Measurements from ENCODE around the gene COQ8A.

The COQ8A gene

DNA sequence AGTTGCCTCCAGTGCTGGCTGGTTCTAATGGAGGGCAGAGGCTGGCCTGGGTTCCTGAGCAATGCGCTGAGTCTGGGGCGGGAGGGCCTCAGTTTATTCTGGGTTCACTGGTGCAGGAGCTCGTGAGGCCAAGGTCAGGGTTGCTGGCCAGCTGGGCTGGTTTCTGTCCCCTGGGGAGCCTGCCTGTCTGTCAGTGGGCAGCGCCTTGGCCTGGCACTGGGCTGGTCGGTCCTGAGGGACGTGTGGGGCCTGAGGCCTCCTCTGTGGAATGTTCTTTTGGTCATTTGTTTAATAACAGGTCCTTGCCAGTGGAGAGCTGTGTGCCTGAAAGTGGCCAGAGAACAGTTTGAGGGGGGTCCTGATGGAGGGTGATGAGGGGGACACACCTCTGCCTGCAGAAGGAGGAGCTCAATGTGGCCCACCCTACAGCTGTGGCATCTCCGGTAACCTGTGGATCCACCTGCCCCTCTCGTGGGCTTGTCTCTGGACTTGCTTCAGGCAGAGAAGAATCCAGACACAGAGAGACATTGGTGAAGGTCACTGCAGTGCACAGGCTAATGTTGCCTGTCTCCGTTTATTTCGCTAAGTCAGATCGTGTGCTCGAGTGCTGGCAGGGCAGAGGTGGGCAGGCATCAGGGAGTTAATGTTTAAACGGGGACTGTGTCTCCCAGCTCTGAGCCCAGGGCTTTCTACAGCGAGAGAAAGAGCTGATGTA lies 34.6 kb downstream of the COQ8A start:
- DNase-seq (ENCODE audit: low read depth) = no peak

DNA sequence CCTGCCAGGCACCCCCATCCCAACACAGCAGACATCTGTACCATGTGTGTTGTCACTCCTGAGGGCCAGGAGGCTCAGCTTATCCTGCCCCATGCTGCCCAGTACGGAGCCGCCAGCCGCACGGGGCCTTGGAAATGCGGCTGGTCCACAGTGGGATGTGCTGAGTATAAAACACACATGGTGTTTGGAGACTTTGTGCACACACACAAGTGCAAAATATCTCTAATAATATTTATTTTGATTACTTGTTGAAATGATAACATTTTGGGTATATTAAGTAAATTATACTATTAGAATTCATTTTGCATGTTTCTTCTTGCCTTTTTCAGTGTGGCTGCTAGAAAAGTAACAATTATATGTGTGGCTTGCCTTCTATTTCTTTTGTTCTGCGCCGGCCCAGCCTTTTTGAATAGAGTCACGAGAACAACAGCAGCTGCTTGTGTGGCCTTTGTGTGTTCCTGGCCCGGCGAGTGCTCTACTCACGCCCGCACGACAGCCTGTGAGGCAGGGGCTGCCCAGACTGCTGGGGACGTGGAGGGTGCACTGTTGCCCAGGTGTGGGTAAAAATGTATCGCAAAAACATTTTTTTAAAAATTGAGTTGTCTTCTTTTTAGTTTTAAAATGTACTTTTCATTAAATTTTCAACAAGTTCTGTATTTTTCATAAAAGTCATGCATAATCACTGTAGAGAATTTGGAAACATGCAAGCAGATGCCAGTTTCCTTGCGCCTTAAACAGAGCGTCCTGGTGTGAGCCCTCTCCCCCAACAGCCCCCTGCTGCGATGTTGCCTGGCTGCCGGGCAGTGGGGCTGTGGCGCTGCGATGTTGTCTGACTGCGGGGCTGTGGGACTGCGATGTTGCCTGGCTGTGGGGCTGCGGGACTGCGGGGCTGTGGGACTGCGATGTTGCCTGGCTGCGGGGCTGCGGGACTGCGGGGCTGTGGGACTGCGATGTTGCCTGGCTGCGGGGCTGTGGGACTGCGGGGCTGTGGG lies 35.5 kb downstream of the COQ8A start:
- DNase-seq (ENCODE audit: low read depth) = no peak

DNA sequence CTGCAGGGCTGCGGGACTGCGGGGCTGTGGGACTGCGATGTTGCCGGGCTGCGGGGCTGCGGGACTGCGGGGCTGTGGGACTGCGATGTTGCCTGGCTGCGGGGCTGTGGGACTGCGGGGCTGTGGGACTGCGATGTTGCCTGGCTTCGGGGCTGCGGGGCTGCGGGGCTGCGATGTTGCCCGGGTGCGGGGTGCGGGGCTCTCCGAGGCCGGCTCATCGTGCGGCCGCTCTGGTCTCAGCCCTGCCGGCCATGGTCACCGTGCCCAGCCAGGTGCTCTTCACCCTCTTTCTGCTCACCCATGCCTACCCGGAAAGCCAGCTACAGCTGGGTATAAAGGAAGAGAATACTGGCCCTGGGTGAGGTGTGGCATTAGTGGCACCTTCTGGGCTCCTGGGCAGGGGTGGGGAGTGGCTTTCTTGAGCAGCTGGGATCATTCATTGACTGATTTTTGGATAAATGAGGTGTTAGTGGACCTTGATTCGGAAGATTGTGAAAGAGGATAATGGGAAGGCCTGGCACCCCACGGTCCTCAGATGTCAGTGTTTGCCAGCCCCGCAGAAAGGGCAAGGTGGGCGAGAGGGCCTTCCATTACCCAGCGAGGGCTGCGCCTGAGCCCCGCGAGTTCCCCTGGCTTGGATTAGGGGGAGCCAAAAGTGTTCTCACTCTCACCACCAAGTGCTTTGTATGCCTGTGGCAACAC lies 36.3 kb downstream of the COQ8A start:
- no peak for DNase-seq (ENCODE audit: low read depth)

DNA sequence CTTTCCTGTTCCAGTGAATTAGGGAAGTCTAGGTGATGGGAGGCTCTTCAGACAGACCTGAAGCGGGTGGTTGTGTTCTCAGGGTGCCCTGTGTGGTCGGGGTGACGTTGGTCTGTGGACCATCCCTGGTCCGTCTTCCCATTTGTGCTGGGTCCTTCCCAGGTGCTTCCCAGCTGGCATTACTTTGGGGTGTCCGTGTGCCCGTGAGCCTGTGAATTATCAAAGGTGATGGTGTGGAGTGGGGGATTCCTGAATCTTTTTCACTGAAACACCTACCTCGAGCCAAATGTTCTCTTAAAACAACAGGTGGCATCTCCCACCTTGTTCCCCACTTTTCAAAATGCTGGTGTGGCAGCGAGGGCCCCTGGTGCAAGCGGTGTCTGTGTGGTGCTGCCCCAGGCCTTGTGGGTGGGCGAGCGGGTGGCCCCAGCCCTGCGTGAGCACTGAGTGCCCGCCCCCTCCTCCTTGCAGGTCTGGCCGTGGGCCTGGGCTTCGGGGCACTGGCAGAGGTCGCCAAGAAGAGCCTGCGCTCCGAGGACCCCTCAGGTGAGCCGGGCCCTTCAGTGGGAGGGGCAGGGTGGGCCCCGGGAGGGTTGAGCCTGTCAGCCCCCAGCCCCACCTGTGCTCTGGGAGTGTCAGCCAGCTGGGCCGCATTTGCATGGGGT lies 37.0 kb downstream of the COQ8A start:
- no peak for DNase-seq (ENCODE audit: low read depth)

DNA sequence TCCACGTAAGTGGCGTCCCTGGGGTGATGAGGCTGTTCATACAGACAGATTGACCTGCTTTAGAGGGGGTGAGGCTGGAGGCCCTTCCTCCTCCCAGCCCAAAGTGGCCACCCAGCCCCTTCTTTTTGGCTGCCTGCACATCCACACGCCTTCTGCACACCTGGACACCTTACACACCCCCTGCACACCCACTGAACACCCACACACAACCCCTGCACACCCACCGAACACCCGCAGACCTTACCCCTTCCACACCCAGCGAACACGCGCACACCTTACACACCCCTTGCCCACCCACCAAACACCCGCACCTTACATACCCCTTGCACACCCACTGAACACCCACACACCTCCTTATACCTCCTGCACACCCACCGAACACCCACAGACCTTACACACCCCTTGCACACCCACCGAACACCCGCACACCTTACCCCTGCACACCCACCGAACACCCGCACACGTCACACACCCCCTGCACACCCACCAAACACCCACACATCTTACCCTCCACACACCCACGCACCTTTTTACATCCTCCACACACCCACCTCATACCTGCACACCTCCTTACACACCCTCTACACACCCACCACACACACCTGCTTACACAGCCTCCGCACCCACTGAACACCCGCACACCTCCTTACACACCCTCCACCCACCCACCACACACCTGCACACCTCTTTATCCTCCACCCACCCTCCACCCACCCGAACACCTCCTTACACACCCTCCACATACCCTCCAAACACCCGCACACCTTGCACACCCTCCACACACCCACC lies 37.7 kb downstream of the COQ8A start:
- no peak for DNase-seq (ENCODE audit: low read depth)

DNA sequence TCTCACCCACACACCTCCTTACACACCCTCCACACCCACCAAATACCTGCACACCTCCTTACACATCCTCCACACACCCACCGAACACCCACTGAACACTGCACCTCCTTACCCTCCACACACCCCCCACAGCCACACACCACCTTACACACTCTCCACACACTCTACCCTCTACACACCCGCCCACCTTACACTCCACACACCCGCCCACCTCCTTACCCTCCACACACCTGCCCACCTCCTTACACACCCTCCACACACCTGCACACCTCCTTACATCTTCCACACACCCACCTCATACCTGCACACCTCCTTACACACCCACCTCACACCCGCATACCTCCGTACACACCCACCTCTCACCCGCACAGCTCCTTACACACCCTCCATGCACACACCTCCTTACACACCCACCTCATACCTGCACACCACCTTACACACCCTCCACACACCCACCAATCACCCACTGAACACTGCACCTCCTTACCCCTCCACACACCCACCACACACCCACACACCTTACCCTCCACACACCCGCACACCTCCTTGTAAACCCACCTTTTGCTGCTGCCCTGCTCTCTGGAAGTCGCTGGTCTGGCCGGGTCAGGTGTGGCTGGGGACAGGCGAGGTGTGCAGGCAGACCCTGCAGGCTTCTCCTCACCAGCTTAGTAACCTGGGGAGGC lies 38.5 kb downstream of the COQ8A start:
- no peak for DNase-seq (ENCODE audit: low read depth)

DNA sequence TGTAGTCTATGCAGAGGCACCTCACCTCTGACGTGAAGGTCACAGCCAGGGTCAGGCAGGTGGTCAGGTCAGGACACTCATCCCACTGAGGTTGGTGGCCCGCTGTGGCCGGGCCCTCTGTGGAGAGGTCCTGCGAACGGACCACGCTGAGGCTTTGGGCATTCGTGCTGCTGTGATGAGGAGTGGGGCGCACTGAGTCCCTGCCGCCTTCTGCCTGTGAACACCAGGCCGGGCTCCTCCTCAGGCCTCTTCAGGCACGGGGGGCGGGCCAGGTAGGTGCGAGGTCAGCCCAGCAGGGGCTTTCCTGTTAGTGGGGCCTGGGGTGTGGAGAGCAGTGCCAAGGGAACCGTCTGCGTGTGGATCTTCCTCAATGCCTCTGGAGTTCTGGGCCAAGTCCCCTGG lies 39.0 kb downstream of the COQ8A start:
- DNase-seq (ENCODE audit: low read depth) = no peak

DNA sequence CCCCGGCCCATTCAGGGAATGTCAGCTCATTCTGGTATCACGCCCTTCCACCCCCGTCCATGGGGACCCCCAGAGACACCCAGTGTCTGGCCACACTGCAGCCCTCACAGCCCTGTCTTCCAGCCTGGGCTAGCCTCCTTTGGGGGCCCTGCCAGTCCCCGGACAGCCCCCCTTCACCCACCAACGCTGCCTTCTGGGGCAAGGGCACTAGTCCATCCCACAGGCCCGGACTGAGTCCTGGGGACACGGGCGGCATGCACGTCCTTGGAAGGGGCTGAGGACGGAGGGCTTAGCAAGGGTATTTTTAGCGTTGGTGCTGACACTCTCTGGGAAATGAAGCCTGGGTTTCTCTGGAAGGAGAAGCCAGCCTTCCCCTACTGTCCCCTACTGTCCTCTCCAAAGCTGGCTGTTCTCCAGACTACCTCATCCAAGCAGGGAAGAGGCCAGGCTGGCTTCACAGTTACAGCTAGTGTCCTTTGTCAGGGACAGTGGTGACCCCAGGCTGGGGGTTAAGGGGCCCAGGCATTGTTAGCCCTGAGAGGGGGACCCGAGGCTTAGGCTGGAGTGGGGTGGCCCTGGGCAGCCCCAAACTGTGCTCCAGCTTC lies 39.5 kb downstream of the COQ8A start:
- DNase-seq (ENCODE audit: low read depth) = no peak

DNA sequence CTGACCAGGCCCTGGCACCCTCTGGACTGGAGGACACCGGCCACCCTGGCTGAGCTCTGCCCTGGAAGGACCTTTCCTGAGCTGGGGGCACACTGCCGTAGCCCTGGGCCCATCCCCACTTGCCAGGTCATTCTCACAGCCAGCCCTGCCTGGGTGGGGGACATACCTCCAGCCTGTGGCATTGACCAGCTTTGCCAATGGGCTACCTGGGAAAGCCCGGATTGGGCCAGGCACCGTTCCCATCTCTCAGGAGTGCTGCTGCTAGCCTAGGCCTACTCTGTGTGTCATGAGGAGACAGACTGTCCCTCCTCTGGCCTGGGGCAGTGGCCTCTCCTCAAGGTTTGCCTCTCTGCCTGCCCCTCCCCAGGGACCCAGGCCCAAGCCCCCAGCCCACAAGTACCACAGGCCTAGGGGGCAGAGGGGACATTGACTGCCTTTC lies 40.0 kb downstream of the COQ8A start:
- no peak for DNase-seq (ENCODE audit: low read depth)

DNA sequence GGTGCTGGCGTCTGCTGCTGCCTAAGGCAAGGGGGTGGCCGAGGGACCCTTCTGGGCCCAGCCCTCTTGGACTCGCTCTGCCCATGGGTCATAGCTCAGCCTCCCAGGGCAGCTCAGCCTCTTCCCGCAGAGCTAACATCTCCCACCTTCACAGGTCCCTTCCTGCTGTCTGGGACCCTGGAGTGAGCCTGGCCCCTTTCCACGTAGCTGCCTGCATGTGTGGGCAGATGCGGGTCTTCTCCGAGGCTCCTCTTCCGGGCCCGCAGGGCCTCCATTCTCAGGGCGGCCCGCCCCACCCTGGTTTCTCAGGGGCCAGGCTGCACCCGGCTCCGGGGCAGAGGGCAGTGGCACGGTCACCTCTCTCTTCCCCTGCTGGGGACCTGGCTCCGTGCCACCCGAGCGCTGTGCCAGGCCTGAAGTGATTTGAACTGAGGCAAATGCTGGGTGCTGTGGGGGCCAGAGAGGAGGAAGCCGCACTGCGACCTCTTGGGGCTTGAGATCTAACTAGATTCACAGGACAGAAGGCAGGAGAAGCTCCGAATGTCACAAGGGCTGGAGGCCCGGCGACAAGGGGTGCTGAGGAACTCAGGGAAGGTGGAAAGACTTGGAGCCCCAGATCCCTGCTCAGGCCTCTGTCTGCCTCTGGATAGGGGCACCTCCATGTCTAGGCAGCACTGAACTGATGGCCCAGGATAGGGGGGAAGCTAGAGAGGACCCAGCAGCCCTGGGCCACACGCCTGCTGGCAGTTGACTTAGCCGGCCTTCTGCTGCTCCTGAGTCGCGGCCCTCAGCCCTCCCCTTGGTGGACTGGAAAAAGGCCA lies 40.7 kb downstream of the COQ8A start:
- no peak for DNase-seq (ENCODE audit: low read depth)

DNA sequence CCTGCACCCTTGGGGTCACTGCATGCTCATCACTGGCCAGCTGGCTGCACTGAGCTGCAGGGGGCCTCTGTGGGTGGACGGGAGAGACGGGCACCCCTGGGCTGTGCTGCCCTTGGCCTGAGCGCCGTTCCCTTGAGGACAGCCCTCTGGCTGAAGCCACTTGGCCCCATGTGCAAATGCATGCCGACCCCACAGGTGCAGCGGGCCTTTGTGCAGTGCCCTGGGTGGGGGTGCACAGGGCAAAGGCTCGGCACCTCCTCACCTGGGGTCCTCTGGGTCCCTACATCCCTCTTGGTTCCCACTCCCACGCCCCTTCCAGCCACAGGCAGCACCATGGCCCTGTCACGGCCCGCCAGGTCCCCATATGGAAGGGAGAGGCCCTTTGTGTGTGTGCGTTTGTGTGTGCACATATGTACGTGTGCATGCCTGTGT lies 41.3 kb downstream of the COQ8A start:
- no peak for DNase-seq (ENCODE audit: low read depth)

DNA sequence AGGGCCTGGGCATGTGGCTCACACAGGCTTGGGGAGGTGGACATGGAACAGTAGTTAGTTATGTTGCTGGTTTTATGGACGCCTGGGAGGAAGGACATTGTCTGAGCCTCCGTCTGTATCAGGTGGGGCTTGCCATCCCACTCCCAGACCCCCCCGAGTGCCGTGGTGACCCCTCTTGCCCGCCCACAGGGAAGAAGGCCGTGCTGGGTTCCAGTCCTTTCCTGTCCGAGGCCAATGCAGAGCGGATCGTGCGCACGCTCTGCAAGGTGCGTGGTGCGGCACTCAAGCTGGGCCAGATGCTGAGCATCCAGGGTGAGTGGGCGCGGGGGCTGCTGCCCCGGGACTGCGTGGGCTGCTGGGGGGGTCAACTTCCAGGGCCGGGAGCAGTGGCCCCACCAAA lies 41.7 kb downstream of the COQ8A start:
- DNase-seq (ENCODE audit: low read depth) = no peak

DNA sequence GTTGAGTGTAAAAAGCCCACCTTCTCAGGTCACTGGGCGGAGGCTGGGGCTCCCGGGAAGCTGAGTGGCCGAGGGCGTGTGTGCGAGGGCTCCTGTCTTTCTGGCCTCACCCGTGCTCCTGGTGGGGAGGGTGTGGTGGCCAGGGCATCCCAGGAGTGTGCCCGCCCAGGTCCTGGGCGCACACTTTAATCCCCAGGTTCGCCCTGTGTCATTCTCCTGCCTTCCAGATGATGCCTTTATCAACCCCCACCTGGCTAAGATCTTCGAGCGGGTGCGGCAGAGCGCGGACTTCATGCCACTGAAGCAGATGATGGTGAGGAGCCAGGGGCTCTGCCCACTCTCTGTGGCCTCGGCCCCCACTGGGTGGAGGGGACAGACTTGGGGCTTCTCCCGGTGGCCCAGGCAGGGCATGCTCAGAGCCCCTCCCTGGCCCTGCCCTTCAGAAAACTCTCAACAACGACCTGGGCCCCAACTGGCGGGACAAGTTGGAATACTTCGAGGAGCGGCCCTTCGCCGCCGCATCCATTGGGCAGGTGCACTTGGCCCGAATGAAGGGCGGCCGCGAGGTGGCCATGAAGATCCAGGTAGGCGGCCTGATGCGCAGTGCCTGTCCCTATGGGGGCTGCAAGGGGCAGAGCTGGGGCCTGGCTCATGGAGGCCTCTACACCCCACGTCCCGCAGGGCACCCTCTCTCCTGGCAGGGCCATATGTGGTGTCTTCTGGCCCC lies 42.5 kb downstream of the COQ8A start:
- no peak for DNase-seq (ENCODE audit: low read depth)

DNA sequence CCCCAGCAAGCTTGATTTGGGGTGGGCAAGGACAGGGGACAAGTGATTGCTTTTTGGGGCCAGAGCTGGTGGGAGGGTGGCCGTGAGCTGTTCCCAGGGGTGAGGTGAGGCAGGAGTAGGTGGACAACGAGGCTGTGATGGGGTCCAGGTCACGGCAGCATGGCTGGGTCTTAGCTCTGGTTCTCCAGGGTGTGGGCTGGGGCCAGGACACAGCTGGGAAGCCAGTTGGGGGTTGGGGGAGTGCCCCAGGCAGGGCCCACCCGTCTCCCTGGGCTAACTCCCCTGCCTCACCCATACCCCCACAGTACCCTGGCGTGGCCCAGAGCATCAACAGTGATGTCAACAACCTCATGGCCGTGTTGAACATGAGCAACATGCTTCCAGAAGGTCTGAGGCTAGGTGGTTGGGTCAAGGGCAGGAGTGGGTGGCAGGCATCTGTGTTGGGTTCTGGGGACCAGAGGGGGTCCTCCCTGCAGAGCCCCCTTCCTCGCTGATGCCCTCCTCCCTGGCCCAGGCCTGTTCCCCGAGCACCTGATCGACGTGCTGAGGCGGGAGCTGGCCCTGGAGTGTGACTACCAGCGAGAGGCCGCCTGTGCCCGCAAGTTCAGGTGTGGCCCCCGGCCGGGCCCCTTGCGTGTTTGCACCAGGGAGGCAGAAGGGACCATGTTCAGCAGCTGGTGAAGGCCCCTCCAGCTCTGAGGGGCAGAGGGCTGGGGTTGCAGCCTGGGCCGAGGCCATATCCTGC lies 43.3 kb downstream of the COQ8A start:
- DNase-seq (ENCODE audit: low read depth) = no peak

DNA sequence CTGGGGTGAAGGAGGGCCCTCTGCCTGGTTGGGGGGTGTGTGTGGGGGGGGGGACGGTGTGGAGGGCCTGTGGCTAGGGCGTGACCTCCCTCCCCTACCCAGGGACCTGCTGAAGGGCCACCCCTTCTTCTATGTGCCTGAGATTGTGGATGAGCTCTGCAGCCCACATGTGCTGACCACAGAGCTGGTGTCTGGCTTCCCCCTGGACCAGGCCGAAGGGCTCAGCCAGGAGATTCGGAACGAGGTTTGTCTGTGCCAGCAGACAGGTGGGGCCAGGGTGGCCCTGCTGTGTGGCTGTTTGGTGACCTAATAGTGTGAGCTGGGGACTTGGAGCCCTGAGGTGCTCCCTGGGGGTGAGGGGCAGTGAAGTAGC lies 43.9 kb downstream of the COQ8A start:
- no peak for DNase-seq (ENCODE audit: low read depth)

DNA sequence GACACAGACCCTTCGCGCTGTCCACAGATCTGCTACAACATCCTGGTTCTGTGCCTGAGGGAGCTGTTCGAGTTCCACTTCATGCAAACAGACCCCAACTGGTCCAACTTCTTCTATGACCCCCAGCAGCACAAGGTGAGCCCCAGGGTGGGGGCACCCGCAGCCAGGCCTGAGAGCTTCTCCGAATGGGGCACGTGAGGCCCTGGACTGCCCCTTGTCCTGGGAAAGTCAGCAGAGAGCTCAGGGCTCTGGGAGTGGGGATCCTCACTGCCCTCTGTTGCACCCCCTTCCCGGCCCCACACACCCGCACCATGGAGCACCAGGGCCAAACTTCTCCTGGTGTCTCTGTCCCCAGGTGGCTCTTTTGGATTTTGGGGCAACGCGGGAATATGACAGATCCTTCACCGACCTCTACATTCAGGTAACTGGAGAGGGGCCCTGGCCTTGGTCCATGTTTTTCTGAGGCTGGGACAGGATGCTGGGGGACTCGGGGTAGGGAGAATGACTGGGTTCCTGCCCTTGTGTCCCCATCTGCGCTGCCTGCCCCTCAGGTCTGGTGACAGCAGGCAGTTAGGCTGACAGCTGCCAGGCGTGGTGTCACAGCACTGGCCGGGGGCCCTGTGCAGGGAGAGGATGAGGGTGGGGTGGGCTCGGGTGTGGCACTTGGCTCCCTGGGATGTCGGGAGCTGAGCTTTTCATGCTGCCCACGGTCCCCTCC lies 44.6 kb downstream of the COQ8A start:
- DNase-seq (ENCODE audit: low read depth) = no peak

DNA sequence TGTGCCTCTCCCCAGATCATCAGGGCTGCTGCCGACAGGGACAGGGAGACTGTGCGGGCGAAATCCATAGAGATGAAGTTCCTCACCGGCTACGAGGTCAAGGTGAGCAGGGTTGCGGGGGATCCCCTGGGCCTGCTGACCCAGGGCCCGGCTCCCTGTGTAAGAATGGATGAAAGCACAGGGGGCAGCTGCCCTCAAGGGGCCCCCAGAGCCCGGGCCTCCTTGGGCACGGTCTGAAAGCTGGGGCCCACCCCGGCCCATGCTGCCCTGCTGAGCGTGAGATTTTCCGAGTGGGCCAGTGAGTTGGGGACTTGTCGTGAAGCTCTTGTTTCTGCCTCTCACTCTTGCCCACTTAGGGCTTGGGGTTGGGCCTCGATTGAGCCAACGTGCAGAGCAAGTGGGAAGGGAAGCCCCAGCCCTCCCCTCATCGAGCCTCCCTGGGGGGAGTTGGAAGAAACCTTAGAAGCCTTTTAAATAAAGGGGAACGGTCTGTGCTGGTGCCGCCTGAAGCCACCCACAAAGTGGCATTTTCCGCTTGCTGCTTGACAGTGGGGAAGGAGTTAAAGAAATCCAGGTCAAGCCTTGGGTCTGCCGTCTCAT lies 45.2 kb downstream of the COQ8A start:
- DNase-seq (ENCODE audit: low read depth) = no peak
